ENCODE data around the gene ATP2B3. TPM values are rescaled to one million over a fixed set of nuclear protein-coding genes. Genes with fewer than 3 reads are reported as not detected.
A peak's percentile ranks its signal among the peaks of the same experiment; 100 is the strongest.

ATP2B3 gene
- polyA plus RNA-seq, 3 donors = 0.01 TPM; not detected in 2

- no peak overlapping the region for H3K4me3 ChIP-seq (replicated peaks in 1 of 3; ENCODE audit: low read depth in 2 of 3, low read length in 3 of 3)
- H3K27ac Mint-ChIP-seq = peak overlapping the region in 1 of 7 donors; percentile 25
Observed at GRCh38 chrX:153471663-153472280, 45.7 kb upstream of the ATP2B3 start.

DNA sequence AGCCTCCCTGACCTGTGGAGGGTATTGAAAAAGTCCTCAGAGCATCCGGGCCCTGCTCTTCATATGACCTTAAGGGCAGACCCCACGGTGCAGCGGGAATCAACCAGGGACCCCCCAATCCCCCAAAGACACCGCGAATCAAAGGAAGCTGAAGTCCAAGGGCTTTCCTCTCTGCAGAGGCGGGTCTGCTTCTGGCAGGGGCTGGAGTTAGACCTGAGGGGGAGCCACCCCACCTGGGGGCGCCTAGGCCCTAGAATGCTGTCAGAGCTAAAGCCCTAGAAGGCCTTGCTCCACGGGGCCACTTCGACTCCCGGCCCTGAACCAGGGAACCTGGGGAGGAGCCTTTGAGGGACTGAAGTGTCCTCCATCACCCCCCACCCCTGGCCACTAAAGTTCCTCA is 44.3 kb upstream of the ATP2B3 start:
- peaks cover 13% of the 10 kb centered on the region for H3K4me1 Mint-ChIP-seq
- H3K27ac Mint-ChIP-seq = peak overlapping the region in 1 of 7 donors; percentile 43
- Histone ChIP-seq H3K4me2 (replicated peaks; ENCODE audit: extremely low read depth, low read length, poor library complexity, severe bottlenecking) (no peak overlapping the region), H3K27me3 (ENCODE audit: control insufficient read depth in 2 of 2, insufficient read depth in 2 of 2, low read length in 2 of 2) (peaks cover 0 to 8% of the 10 kb centered on the region in 2 donors), H3K36me3 (replicated peaks in 1 of 2; ENCODE audit: control insufficient read depth in 1 of 2, insufficient read depth in 2 of 2, low read length in 2 of 2) (no peaks in the 10 kb centered on the region), H3K9ac (ENCODE audit: insufficient read depth, low read length, poor library complexity, severe bottlenecking) (no peak overlapping the region), H3K4me3 (replicated peaks in 1 of 3; ENCODE audit: low read depth in 2 of 3, low read length in 3 of 3) (no peak overlapping the region), H4K20me1 (ENCODE audit: insufficient read depth, low read length) (peaks cover 11% of the 10 kb centered on the region), H3K9me3 (replicated peaks in 1 of 2; ENCODE audit: control insufficient read depth in 1 of 2, insufficient read depth in 1 of 2, low read length in 2 of 2) (no peaks in the 10 kb centered on the region), H3K79me2 (ENCODE audit: insufficient read depth, low read length) (peaks cover 20% of the 10 kb centered on the region), H3K27ac (ENCODE audit: low read depth in 1 of 2, low read length in 2 of 2) (no peak overlapping the region), H2AFZ (ENCODE audit: insufficient read depth, low read depth, low read length, poor library complexity, severe bottlenecking) (no peak overlapping the region), H3K4me1 (ENCODE audit: control insufficient read depth in 1 of 2, insufficient read depth in 2 of 2, low read length in 2 of 2) (peaks cover 20 to 21% of the 10 kb centered on the region in 2 donors)
- WGBS (ENCODE audit: insufficient coverage) = no CpG with 5 or more reads among the region's 10 CpGs
- DNase-seq = no peak
- peaks cover 0 to 5% (median 2%) of the 10 kb centered on the region in 7 donors for H3K9me3 Mint-ChIP-seq
- H3K27me3 Mint-ChIP-seq (ENCODE audit: low read depth in 3 of 3) = peaks cover 10 to 26% (median 23%) of the 10 kb centered on the region in 3 donors
- H3K4me3 Mint-ChIP-seq = no peak overlapping the region
- H3K36me3 Mint-ChIP-seq = no peaks in the 10 kb centered on the region
- TF ChIP-seq CTCF (IDR thresholded peaks at IDR 0.05) = no peak
- intact Hi-C loops (cut with micrococcal nuclease) = loop anchor here (5.0 to 10.0 kb wide), 3 partner anchors 34 to 518 kb away; partner anchors contain the start of gene CCNQ (in 1 of the 2)

More at GRCh38 chrX:153471663-153472280, 45.7 kb upstream of the ATP2B3 start:
- Histone ChIP-seq H3K79me2 (ENCODE audit: insufficient read depth, low read length) (peaks cover 26% of the 10 kb centered on the region), H3K4me1 (ENCODE audit: control insufficient read depth in 1 of 2, insufficient read depth in 2 of 2, low read length in 2 of 2) (peaks cover 20 to 21% of the 10 kb centered on the region in 2 donors), H3K27ac (ENCODE audit: low read depth in 1 of 2, low read length in 2 of 2) (no peak overlapping the region), H2AFZ (ENCODE audit: insufficient read depth, low read depth, low read length, poor library complexity, severe bottlenecking) (peak overlapping the region; percentile 67), H3K27me3 (ENCODE audit: control insufficient read depth in 2 of 2, insufficient read depth in 2 of 2, low read length in 2 of 2) (peaks cover 0 to 8% of the 10 kb centered on the region in 2 donors), H4K20me1 (ENCODE audit: insufficient read depth, low read length) (peaks cover 13% of the 10 kb centered on the region), H3K9ac (ENCODE audit: insufficient read depth, low read length, poor library complexity, severe bottlenecking) (no peak overlapping the region), H3K9me3 (replicated peaks in 1 of 2; ENCODE audit: control insufficient read depth in 1 of 2, insufficient read depth in 1 of 2, low read length in 2 of 2) (no peaks in the 10 kb centered on the region), H3K4me2 (replicated peaks; ENCODE audit: extremely low read depth, low read length, poor library complexity, severe bottlenecking) (no peak overlapping the region), H3K36me3 (replicated peaks in 1 of 2; ENCODE audit: control insufficient read depth in 1 of 2, insufficient read depth in 2 of 2, low read length in 2 of 2) (no peaks in the 10 kb centered on the region)
- no peak for TF ChIP-seq CTCF (IDR thresholded peaks at IDR 0.05)
- peaks cover 15% of the 10 kb centered on the region for H3K4me1 Mint-ChIP-seq
- peaks cover 0 to 5% (median 2%) of the 10 kb centered on the region in 7 donors for H3K9me3 Mint-ChIP-seq
- peaks cover 10 to 22% (median 18%) of the 10 kb centered on the region in 3 donors for H3K27me3 Mint-ChIP-seq (ENCODE audit: low read depth in 3 of 3)
- WGBS (ENCODE audit: insufficient coverage) = no CpG with 5 or more reads among the region's 11 CpGs
- no peak for DNase-seq
- intact Hi-C loops (cut with micrococcal nuclease) = loop anchor here (2.0 to 10.0 kb wide), 5 partner anchors 36 to 641 kb away; partner anchors contain the start of genes CCNQ (in 2 of the 2), CETN2 (in 1 of the 2) and NSDHL (in 1 of the 2)
- H3K36me3 Mint-ChIP-seq = peaks cover 0 to 7% of the 10 kb centered on the region in 2 donors
- no peak overlapping the region for H3K4me3 Mint-ChIP-seq

Measured in CD14-positive monocyte (primary cell).